ENCODE measurements around the gene CFAP43.

CFAP43 gene

DNA sequence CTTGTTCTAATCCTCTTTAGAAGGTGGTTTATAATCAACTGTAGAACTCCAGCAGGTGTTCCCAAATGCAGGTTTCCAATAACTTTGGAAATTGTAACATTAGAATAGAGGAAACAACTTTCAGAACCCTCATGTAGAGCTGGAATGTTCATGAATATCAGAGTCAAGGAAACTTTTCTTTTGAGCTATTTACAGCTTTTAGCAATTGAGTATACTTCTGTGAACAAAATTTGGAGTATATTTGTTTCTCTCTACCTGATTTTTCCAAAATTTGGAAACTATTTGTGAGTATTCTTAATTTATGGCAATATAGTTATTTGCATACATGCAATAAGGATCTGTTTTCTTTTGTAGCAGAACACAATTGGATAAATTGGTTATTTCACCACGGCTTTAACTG lies 2.8 kb upstream of the CFAP43 start:
- no peak for TF ChIP-seq ZFX (IDR thresholded peaks at IDR 0.05)
- TF ChIP-seq, protein P1, sequence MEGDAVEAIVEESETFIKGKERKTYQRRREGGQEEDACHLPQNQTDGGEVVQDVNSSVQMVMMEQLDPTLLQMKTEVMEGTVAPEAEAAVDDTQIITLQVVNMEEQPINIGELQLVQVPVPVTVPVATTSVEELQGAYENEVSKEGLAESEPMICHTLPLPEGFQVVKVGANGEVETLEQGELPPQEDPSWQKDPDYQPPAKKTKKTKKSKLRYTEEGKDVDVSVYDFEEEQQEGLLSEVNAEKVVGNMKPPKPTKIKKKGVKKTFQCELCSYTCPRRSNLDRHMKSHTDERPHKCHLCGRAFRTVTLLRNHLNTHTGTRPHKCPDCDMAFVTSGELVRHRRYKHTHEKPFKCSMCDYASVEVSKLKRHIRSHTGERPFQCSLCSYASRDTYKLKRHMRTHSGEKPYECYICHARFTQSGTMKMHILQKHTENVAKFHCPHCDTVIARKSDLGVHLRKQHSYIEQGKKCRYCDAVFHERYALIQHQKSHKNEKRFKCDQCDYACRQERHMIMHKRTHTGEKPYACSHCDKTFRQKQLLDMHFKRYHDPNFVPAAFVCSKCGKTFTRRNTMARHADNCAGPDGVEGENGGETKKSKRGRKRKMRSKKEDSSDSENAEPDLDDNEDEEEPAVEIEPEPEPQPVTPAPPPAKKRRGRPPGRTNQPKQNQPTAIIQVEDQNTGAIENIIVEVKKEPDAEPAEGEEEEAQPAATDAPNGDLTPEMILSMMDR (conservative IDR thresholded peaks at IDR 0.05), result no peak
- H3K27ac ChIP-seq, result no peak overlapping the region

DNA sequence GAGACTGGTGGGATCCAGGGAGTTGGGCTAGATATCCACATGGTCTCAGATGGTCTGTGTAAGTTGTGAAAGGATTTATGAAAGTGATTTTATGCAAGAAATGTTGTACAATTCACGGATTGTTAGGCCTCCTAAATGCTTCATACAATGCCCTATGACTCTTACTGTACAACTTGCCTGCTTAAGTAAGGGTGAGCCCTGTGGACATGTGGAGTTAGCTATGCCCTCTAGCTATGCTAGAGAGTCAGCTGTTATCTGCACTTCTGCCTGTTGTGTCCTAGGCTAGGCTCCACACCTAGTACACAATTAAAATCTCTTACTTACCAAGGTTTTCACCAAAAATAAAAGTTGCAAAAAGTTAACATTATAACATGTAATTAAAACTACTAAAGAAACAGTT lies 1.7 kb upstream of the CFAP43 start:
- no peak overlapping the region for H3K27ac ChIP-seq
- no peak for TF ChIP-seq ZFX (IDR thresholded peaks at IDR 0.05)
- TF ChIP-seq, protein P1 (conservative IDR thresholded peaks at IDR 0.05), result no peak

GRCh38 chr10:104232613-104233102 lies 494 bp upstream of the CFAP43 start:
- H3K27ac ChIP-seq, result peak overlapping the region; percentile 52
- TF ChIP-seq, protein P1 (conservative IDR thresholded peaks at IDR 0.05), result no peak
- TF ChIP-seq ZFX (IDR thresholded peaks at IDR 0.05), result no peak

GRCh38 chr10:104230490-104230889 lies 1.7 kb downstream of the CFAP43 start:
- no peak for TF ChIP-seq ZFX (IDR thresholded peaks at IDR 0.05)
- TF ChIP-seq, protein P1 (conservative IDR thresholded peaks at IDR 0.05), result no peak
- no peak overlapping the region for H3K27ac ChIP-seq

DNA sequence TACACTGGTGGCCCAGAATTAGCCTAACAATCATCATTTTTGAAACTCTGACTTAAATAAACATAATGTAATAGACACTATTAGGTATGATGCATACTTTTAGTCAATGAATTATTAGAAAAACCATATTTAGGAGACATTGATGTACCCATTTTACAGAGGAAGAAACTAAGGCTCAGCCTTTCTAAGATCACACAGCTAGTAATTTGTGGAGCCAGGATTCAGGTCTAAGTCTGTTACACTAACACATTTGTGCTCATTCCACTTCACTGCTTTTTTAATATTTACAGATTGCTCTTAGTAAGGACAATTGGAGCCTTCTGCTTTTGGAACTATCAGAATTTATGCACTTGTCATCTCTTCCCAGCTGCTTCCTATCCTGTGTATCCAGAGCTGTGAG lies 8.9 kb downstream of the CFAP43 start:
- H3K27ac ChIP-seq, result no peak overlapping the region
- TF ChIP-seq, protein P1 (conservative IDR thresholded peaks at IDR 0.05), result no peak
- no peak for TF ChIP-seq ZFX (IDR thresholded peaks at IDR 0.05)

DNA sequence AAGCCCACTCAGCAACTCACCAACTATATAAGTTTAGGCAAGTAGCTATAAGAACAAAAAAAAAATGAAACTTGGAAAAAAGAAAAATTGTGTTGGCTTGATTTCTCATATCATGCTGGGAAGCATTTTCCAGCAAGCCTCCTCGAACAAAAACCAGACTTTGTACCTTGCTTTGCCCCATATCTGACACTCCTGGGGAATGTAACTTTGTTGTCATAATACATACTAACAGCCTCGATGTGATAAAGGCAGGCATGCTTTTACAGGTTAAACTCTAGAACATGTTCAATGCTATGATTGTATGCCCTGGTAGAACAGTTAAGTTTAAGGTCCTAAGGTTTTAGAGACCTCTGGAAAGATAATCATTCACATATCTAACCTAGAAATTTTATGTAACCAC lies 11.6 kb downstream of the CFAP43 start:
- no peak overlapping the region for H3K27ac ChIP-seq
- TF ChIP-seq ZFX (IDR thresholded peaks at IDR 0.05), result no peak
- TF ChIP-seq, protein P1 (conservative IDR thresholded peaks at IDR 0.05), result no peak

- H3K27ac ChIP-seq, result no peak overlapping the region
- TF ChIP-seq ZFX (IDR thresholded peaks at IDR 0.05), result no peak
- TF ChIP-seq, protein P1 (conservative IDR thresholded peaks at IDR 0.05), result no peak
These were observed 13.4 kb downstream of the CFAP43 start for GRCh38 chr10:104218751-104219150.

All from C4-2B (cell line).